GM10248 (cell line): ENCODE results near the gene NXF2.

Experiments
- CTCF ChIA-PET: fragments of 300-600 bp; sonication (Branson Sonifier 250); formaldehyde crosslinking; extraction: SDS; loops from one replicate; lab custom pipeline; 2021; ENCODE audit warnings: antibody characterized with exemption; lab: Yijun Ruan, JAX
- POLR2A ChIA-PET: fragments of 350-650 bp; sonication (Branson Sonifier 250); formaldehyde crosslinking; extraction: SDS; loops from one replicate; lab custom pipeline; 2020; ENCODE audit warnings: antibody characterized with exemption; lab: Yijun Ruan, JAX
- DNase-seq: peaks from one replicate; pipeline ENCODE4 v3.0.0; 2012; ENCODE audit errors: extremely low spot score
- TF ChIP-seq, protein P1 (sequence below): IDR thresholded peaks from 2 replicates; pipeline ENCODE4 v1.5.1; 2012; ENCODE audit warnings: mild to moderate bottlenecking, low read depth; ENCODE audit errors: extremely low read depth, missing control alignments, control extremely low read depth

Gene NXF2

DNA sequence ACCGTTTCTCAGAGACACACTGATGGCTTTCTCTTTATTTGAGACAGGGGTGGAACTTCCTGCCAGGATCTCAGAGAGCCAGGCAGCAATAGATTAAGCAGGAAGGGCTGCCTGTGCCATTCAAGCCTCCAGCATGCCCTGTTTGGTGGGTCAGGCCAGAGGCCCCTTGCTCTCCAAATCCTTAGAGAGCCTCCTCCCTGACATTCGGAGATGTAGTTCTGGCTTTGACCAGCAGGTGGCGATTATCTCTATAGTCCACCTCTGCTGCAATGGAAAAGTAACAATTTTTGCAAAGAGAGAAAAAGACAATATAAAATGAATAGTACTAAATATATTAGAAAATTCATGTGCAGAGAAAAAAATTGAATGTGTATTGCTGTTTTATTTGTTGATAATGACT, 98.9 kb downstream of the NXF2 start:
- ChIA-PET CTCF (no interaction called here), POLR2A (no interaction called here)

More for the DNA sequence above, 98.9 kb downstream of the NXF2 start:
- DNase-seq: peak; percentile 21
- TF ChIP-seq, protein P1, sequence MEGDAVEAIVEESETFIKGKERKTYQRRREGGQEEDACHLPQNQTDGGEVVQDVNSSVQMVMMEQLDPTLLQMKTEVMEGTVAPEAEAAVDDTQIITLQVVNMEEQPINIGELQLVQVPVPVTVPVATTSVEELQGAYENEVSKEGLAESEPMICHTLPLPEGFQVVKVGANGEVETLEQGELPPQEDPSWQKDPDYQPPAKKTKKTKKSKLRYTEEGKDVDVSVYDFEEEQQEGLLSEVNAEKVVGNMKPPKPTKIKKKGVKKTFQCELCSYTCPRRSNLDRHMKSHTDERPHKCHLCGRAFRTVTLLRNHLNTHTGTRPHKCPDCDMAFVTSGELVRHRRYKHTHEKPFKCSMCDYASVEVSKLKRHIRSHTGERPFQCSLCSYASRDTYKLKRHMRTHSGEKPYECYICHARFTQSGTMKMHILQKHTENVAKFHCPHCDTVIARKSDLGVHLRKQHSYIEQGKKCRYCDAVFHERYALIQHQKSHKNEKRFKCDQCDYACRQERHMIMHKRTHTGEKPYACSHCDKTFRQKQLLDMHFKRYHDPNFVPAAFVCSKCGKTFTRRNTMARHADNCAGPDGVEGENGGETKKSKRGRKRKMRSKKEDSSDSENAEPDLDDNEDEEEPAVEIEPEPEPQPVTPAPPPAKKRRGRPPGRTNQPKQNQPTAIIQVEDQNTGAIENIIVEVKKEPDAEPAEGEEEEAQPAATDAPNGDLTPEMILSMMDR: peak; percentile 59
